Naive thymus-derived CD4-positive, alpha-beta T cell (primary cell): ENCODE data around the gene FRK. TPM values are rescaled to one million over a fixed set of nuclear protein-coding genes. Genes with fewer than 3 reads are reported as not detected.
"Not testable (repeated sequence)": the region's sequence is repeated elsewhere in the genome, so short reads cannot be mapped to it uniquely, and the experiment has no call there.

ENCODE experiments used
- ATAC-seq: fragments of 150-1000 bp; cut with Tn5 transposase; 2 replicates; pipeline ENCODE4 v1.10.0; 2021; ENCODE audit warnings: mild to moderate bottlenecking, moderate library complexity
- CTCF ChIA-PET: fragments of 350-600 bp; sonication (Branson Sonifier 250); formaldehyde crosslinking; loops from one replicate; lab custom pipeline; 2021; ENCODE audit warnings: antibody characterized with exemption; lab: Charles Lee
- POLR2A ChIA-PET: fragments of 350-600 bp; sonication (Branson Sonifier 250); formaldehyde crosslinking; loops from one replicate; lab custom pipeline; 2021; ENCODE audit warnings: antibody characterized with exemption, inconsistent platforms; lab: Charles Lee
- DNase-seq, 9 donors: peaks; one replicate each; pipeline versions ENCODE4 v3.0.0 to v3.0.0-alpha.2; 2020 to 2022; ENCODE audit warnings: mixed read lengths in 1 of 9
- H3K27ac ChIP-seq: one replicate; pipeline ENCODE4 v1.7.0; 2013; ENCODE audit warnings: mild to moderate bottlenecking, low read depth, low read length, moderate library complexity
- H3K27me3 ChIP-seq, 2 donors: one replicate each; pipeline ENCODE4 v1.7.0; 2013; ENCODE audit warnings: low read length in 2 of 2, mild to moderate bottlenecking in 2 of 2, moderate library complexity in 2 of 2; ENCODE audit not compliant: control insufficient read depth in 2 of 2, insufficient read depth in 2 of 2
- H3K36me3 ChIP-seq, 3 experiments: 1 replicate in 2 of 3; 2 replicates in 1 of 3; pipeline ENCODE4 v1.7.0; 2013; ENCODE audit warnings: low read length in 3 of 3, mild to moderate bottlenecking in 3 of 3, moderate library complexity in 1 of 3; ENCODE audit not compliant: insufficient read depth in 3 of 3, control insufficient read depth in 2 of 3
- H3K4me1 ChIP-seq, 2 donors: one replicate each; pipeline ENCODE4 v1.7.0; 2013; ENCODE audit warnings: low read length in 2 of 2, mild to moderate bottlenecking in 2 of 2, moderate library complexity in 1 of 2; ENCODE audit not compliant: control insufficient read depth in 2 of 2, insufficient read depth in 2 of 2
- H3K4me3 ChIP-seq: 2 replicates; pipeline ENCODE4 v1.7.0; 2013; ENCODE audit warnings: mild to moderate bottlenecking, low read length
- H3K9me3 ChIP-seq, 3 experiments: 1 replicate in 2 of 3; 2 replicates in 1 of 3; pipeline ENCODE4 v1.7.0; 2013; ENCODE audit warnings: low read length in 3 of 3; ENCODE audit not compliant: control insufficient read depth in 2 of 3
- H3K27ac Mint-ChIP-seq, 9 donors: one replicate each; pipeline ENCODE4 v1.8.0; 2020 to 2022; ENCODE audit warnings: mixed read lengths in 9 of 9, mild to moderate bottlenecking in 8 of 9, moderate library complexity in 5 of 9, inconsistent platforms in 2 of 9
- H3K27me3 Mint-ChIP-seq, 5 donors: one replicate each; pipeline ENCODE4 v1.8.0; 2021 to 2022; ENCODE audit warnings: mixed read lengths in 5 of 5, mild to moderate bottlenecking in 1 of 5
- H3K36me3 Mint-ChIP-seq, 5 donors: one replicate each; pipeline ENCODE4 v1.8.0; 2020 to 2022; ENCODE audit warnings: mixed read lengths in 5 of 5, mild to moderate bottlenecking in 3 of 5, inconsistent platforms in 1 of 5
- H3K4me1 Mint-ChIP-seq, 7 donors: one replicate each; pipeline ENCODE4 v1.8.0; 2020 to 2022; ENCODE audit warnings: mixed read lengths in 7 of 7, mild to moderate bottlenecking in 3 of 7, inconsistent platforms in 1 of 7
- H3K4me3 Mint-ChIP-seq, 10 donors: one replicate each; pipeline ENCODE4 v1.8.0; 2020 to 2022; ENCODE audit warnings: mild to moderate bottlenecking in 10 of 10, mixed read lengths in 10 of 10, moderate library complexity in 6 of 10, inconsistent platforms in 2 of 10
- H3K9me3 Mint-ChIP-seq, 11 donors: one replicate each; pipeline ENCODE4 v1.8.0; 2020 to 2022; ENCODE audit warnings: mixed read lengths in 11 of 11, mild to moderate bottlenecking in 4 of 11, inconsistent platforms in 1 of 11, moderate library complexity in 1 of 11
- intact Hi-C, 2 donors: fragments of 100-400 bp; cut with micrococcal nuclease; formaldehyde crosslinking; loops; one replicate each; pipeline ENCODE4 v1.15.1; 2023
- polyA plus RNA-seq, 2 donors: library from polyadenylated mRNA; unstranded; fragments of 300-500 nt; fragmentation: Illumina TruSeq; gene quantifications; one replicate each; pipeline ENCODE4 v1.2.3, GENCODE V29; 2021
- total RNA-seq, 6 experiments: library from RNA in 5 of 6; stranded (reverse) in 5 of 6; gene quantifications; 1 replicate in 5 of 6; 2 replicates in 1 of 6; pipeline ENCODE4 v1.2.3 and lab custom pipeline; 2021 to 2026

Gene FRK
- total and polyA plus RNA-seq, 7 experiments from 2014 or later, result 0.02 to 0.05 (median 0.04) TPM; not detected in 3

DNA sequence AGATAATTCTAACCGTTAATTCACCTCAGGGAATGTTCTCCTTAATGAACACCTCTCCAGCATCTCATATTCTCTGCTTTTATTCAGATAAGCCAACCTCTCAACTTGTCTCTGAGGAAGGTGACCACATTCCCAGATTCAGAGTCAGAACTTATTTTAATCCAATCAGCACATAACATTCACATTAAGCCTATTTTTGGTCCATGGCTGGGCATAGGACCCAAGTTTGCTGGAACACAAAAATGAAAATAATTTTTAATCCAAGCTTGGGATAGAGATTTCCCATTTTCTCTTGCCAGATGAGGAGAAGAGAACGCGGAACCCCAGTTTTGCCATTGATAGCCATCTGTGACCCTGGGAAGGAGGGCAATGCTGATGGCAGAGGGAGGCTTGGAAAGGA lies 126.5 kb downstream of the FRK start:
- Mint-ChIP-seq H3K9me3 (peaks cover 0 to 10% (median 4%) of the 10 kb centered on the region in 11 donors), H3K27ac (no peak overlapping the region), H3K36me3 (no peaks in the 10 kb centered on the region), H3K4me3 (no peak overlapping the region), H3K27me3 (peaks cover 0 to 12% (median 0%) of the 10 kb centered on the region in 5 donors), H3K4me1 (no peaks in the 10 kb centered on the region)
- H3K9me3 ChIP-seq, result no peaks in the 10 kb centered on the region
- ChIA-PET POLR2A (no interaction called here), CTCF (no interaction called here)
- DNase-seq (no peak), ATAC-seq (no peak)
- H3K4me1 ChIP-seq, result no peaks in the 10 kb centered on the region
- intact Hi-C loops, result no loop called here
- no peak overlapping the region for H3K4me3 ChIP-seq
- no peaks in the 10 kb centered on the region for H3K36me3 ChIP-seq
- H3K27me3 ChIP-seq, result peaks cover 0 to 3% of the 10 kb centered on the region in 2 donors
- H3K27ac ChIP-seq, result no peak overlapping the region

DNA sequence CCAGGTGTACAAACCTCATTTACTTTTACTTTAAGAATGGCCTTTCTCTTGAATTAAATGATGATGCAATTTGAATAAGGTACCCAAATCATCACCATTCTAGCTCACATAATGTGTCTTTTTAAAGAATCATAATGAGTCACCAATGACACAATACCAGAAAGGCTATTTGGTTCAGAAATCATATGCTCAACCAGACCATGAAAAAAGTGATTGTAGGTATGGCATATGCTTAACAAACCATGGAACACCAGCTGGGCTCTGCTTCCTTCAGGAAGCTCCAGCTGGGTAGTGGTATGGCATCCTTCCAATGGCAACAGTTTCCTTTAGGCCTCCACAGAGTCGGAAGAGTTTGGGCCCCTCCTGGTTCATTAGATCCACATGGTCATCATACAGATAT lies 128.2 kb downstream of the FRK start:
- POLR2A ChIA-PET, result no interaction called here

GRCh38 chr6:115928000-115928399 lies 132.7 kb downstream of the FRK start:
- CTCF ChIA-PET, H3K36me3 ChIP-seq, H3K27ac ChIP-seq, H3K27ac Mint-ChIP-seq, intact Hi-C loops, POLR2A ChIA-PET, H3K4me1 Mint-ChIP-seq, H3K9me3 ChIP-seq, ATAC-seq, H3K4me1 ChIP-seq, DNase-seq, H3K4me3 ChIP-seq, H3K27me3 ChIP-seq, H3K4me3 Mint-ChIP-seq, H3K36me3 Mint-ChIP-seq, H3K9me3 Mint-ChIP-seq: not testable (repeated sequence)
- peaks cover 0 to 13% (median 0%) of the 10 kb centered on the region in 5 donors for H3K27me3 Mint-ChIP-seq

More for the DNA sequence above, 128.2 kb downstream of the FRK start:
- CTCF ChIA-PET, result no interaction called here
- Mint-ChIP-seq H3K9me3 (peaks cover 0 to 5% (median 0%) of the 10 kb centered on the region in 11 donors), H3K4me1 (no peaks in the 10 kb centered on the region), H3K36me3 (no peaks in the 10 kb centered on the region), H3K27me3 (peaks cover 0 to 14% (median 0%) of the 10 kb centered on the region in 5 donors), H3K27ac (no peak overlapping the region), H3K4me3 (no peak overlapping the region)
- H3K27me3 ChIP-seq, result peaks cover 0 to 3% of the 10 kb centered on the region in 2 donors
- H3K4me3 ChIP-seq, result no peak overlapping the region
- H3K9me3 ChIP-seq, result no peaks in the 10 kb centered on the region
- H3K4me1 ChIP-seq, result no peaks in the 10 kb centered on the region
- DNase-seq, result no peak
- H3K36me3 ChIP-seq, result no peaks in the 10 kb centered on the region
- intact Hi-C loops, result no loop called here
- ATAC-seq, result no peak
- H3K27ac ChIP-seq, result no peak overlapping the region

- Histone ChIP-seq H3K27me3 (no peaks in the 10 kb centered on the region), H3K27ac (no peak overlapping the region), H3K4me3 (no peak overlapping the region), H3K9me3 (no peaks in the 10 kb centered on the region), H3K4me1 (no peaks in the 10 kb centered on the region), H3K36me3 (no peaks in the 10 kb centered on the region)
- peaks cover 0 to 13% (median 0%) of the 10 kb centered on the region in 5 donors for H3K27me3 Mint-ChIP-seq
- no peaks in the 10 kb centered on the region for H3K4me1 Mint-ChIP-seq
- no peaks in the 10 kb centered on the region for H3K36me3 Mint-ChIP-seq
- ATAC-seq (no peak), DNase-seq (no peak)
- H3K27ac Mint-ChIP-seq, result no peak overlapping the region
- H3K9me3 Mint-ChIP-seq, result peaks cover 0 to 2% (median 0%) of the 10 kb centered on the region in 11 donors
- intact Hi-C loops, result no loop called here
- ChIA-PET POLR2A (no interaction called here), CTCF (no interaction called here)
- H3K4me3 Mint-ChIP-seq, result no peak overlapping the region
Observed at GRCh38 chr6:115922971-115923370, 137.7 kb downstream of the FRK start.

- DNase-seq (no peak), ATAC-seq (no peak)
- H3K27me3 ChIP-seq, result no peaks in the 10 kb centered on the region
- ChIA-PET POLR2A (no interaction called here), CTCF (no interaction called here)
- peaks cover 2 to 16% (median 10%) of the 10 kb centered on the region in 5 donors for H3K27me3 Mint-ChIP-seq
- H3K27ac Mint-ChIP-seq, result no peak overlapping the region
- H3K4me3 ChIP-seq, result no peak overlapping the region
- H3K9me3 Mint-ChIP-seq, result peaks cover 0 to 2% (median 0%) of the 10 kb centered on the region in 11 donors
- H3K27ac ChIP-seq, result no peak overlapping the region
- no peaks in the 10 kb centered on the region for H3K9me3 ChIP-seq
- H3K4me1 ChIP-seq, result no peaks in the 10 kb centered on the region
- no peaks in the 10 kb centered on the region for H3K36me3 Mint-ChIP-seq
- no peak overlapping the region for H3K4me3 Mint-ChIP-seq
- no peaks in the 10 kb centered on the region for H3K36me3 ChIP-seq
- no peaks in the 10 kb centered on the region for H3K4me1 Mint-ChIP-seq
- intact Hi-C loops, result no loop called here
Observed at GRCh38 chr6:115914098-115914497, 146.6 kb downstream of the FRK start.

- ChIA-PET POLR2A (no interaction called here), CTCF (no interaction called here)
Observed at GRCh38 chr6:115909923-115910546, 150.7 kb downstream of the FRK start.

DNA sequence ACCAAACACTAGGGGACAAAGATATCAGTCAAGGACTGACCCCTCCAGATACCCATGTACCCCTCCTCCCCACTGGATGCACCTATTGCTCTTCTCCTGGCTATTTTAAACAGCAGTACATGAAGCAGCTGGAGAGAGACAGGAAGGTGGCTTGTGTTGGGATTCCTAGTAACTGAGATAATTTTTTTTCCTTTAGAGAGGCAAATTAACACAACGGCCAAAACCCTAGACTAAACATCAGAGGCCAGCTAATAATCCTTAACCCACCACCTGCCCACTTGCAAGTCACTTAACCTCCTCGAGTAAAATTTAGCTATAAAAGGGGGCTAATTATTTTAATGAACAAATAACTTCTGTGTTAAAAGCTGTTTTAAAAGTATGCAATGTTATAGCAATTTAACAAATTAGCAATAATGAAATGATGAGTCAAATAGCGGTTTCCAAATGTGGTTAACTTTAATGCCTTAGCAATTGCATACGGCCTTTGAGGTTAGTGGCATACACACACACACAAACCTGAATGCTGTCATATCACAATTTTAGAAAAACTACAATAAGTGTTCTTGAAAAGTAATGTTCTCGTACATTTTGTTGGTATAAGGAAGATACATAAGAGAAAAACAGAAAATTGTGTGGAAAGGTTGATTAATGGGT lies 151.7 kb downstream of the FRK start:
- ATAC-seq, result no peak
- Histone ChIP-seq H3K27me3 (no peaks in the 10 kb centered on the region), H3K4me1 (no peaks in the 10 kb centered on the region), H3K36me3 (no peaks in the 10 kb centered on the region), H3K4me3 (no peak overlapping the region), H3K9me3 (no peaks in the 10 kb centered on the region), H3K27ac (no peak overlapping the region)
- ChIA-PET CTCF (no interaction called here), POLR2A (no interaction called here)
- no peak for DNase-seq
- intact Hi-C loops, result no loop called here
- Mint-ChIP-seq H3K27me3 (peaks cover 0 to 8% (median 0%) of the 10 kb centered on the region in 5 donors), H3K4me1 (no peaks in the 10 kb centered on the region), H3K9me3 (no peaks in the 10 kb centered on the region), H3K36me3 (no peaks in the 10 kb centered on the region), H3K4me3 (no peak overlapping the region), H3K27ac (no peak overlapping the region)

More at GRCh38 chr6:115909923-115910546, 150.7 kb downstream of the FRK start:
- Mint-ChIP-seq H3K27me3 (peaks cover 0 to 2% (median 0%) of the 10 kb centered on the region in 5 donors), H3K4me1 (no peaks in the 10 kb centered on the region), H3K36me3 (no peaks in the 10 kb centered on the region), H3K4me3 (no peak overlapping the region), H3K27ac (no peak overlapping the region), H3K9me3 (no peaks in the 10 kb centered on the region)
- Histone ChIP-seq H3K27ac (no peak overlapping the region), H3K4me3 (no peak overlapping the region), H3K36me3 (no peaks in the 10 kb centered on the region), H3K27me3 (no peaks in the 10 kb centered on the region), H3K4me1 (no peaks in the 10 kb centered on the region), H3K9me3 (no peaks in the 10 kb centered on the region)
- intact Hi-C loops, result no loop called here
- DNase-seq (no peak), ATAC-seq (no peak)
